ENCODE measurements around the gene DHRSX. TPM values are rescaled to one million over a fixed set of nuclear protein-coding genes. Genes with fewer than 3 reads are reported as not detected.

The DHRSX gene
- total RNA-seq, 2 donors from 2014 or later, result 19.9 to 21.9 TPM

GRCh38 chrX:2489446-2490445 is 11.0 kb downstream of the DHRSX start:
- TF ChIP-seq CTCF (IDR thresholded peaks at IDR 0.05), result no peak
- no peak for DNase-seq (ENCODE audit: low spot score)
- no peak overlapping the region for H3K4me3 ChIP-seq
- peaks cover 0 to 6% of the 10 kb centered on the region in 2 donors for H3K4me1 ChIP-seq
- no peaks in the 10 kb centered on the region for H3K9me3 ChIP-seq
- H3K27ac ChIP-seq, result no peak overlapping the region
- H3K36me3 ChIP-seq, result peaks cover 39% of the 10 kb centered on the region
- no peaks in the 10 kb centered on the region for H3K27me3 ChIP-seq

- Histone ChIP-seq H3K27ac (no peak overlapping the region), H3K4me3 (no peak overlapping the region), H3K36me3 (peaks cover 39% of the 10 kb centered on the region), H3K4me1 (peaks cover 0 to 15% of the 10 kb centered on the region in 2 donors), H3K27me3 (no peaks in the 10 kb centered on the region), H3K9me3 (no peaks in the 10 kb centered on the region)
- TF ChIP-seq CTCF (IDR thresholded peaks at IDR 0.05), result no peak
- no peak for DNase-seq (ENCODE audit: low spot score)
Observed at GRCh38 chrX:2488621-2489285, 12.0 kb downstream of the DHRSX start.

GRCh38 chrX:2487366-2487765 is 13.4 kb downstream of the DHRSX start:
- Histone ChIP-seq H3K27ac (no peak overlapping the region), H3K36me3 (peaks cover 39% of the 10 kb centered on the region), H3K4me3 (no peak overlapping the region), H3K9me3 (no peaks in the 10 kb centered on the region), H3K27me3 (no peaks in the 10 kb centered on the region), H3K4me1 (peaks cover 0 to 11% of the 10 kb centered on the region in 2 donors)
- TF ChIP-seq CTCF (IDR thresholded peaks at IDR 0.05), result no peak
- DNase-seq (ENCODE audit: low spot score), result no peak

- H3K27me3 ChIP-seq, result no peaks in the 10 kb centered on the region
- no peak for DNase-seq (ENCODE audit: low spot score)
- peaks cover 39% of the 10 kb centered on the region for H3K36me3 ChIP-seq
- no peak overlapping the region for H3K27ac ChIP-seq
- peaks cover 0 to 11% of the 10 kb centered on the region in 2 donors for H3K4me1 ChIP-seq
- no peak overlapping the region for H3K4me3 ChIP-seq
- H3K9me3 ChIP-seq, result no peaks in the 10 kb centered on the region
- TF ChIP-seq CTCF (IDR thresholded peaks at IDR 0.05), result no peak
Observed at GRCh38 chrX:2486476-2487133, 14.2 kb downstream of the DHRSX start.

- peaks cover 39% of the 10 kb centered on the region for H3K36me3 ChIP-seq
- H3K27ac ChIP-seq, result peak overlapping the region in 1 of 2 donors; percentile 43
- no peaks in the 10 kb centered on the region for H3K27me3 ChIP-seq
- H3K4me3 ChIP-seq, result no peak overlapping the region
- no peak for DNase-seq (ENCODE audit: low spot score)
- no peak for TF ChIP-seq CTCF (IDR thresholded peaks at IDR 0.05)
- peaks cover 0 to 11% of the 10 kb centered on the region in 2 donors for H3K4me1 ChIP-seq
- no peaks in the 10 kb centered on the region for H3K9me3 ChIP-seq
Observed at GRCh38 chrX:2485789-2486345, 14.9 kb downstream of the DHRSX start.

Data from right atrium auricular region (tissue), 2 donors.